ENCODE results near the gene ROPN1B.
"Not testable (repeated sequence)": the region's sequence is repeated elsewhere in the genome, so short reads cannot be mapped to it uniquely, and the experiment has no call there.

The ROPN1B gene

DNA sequence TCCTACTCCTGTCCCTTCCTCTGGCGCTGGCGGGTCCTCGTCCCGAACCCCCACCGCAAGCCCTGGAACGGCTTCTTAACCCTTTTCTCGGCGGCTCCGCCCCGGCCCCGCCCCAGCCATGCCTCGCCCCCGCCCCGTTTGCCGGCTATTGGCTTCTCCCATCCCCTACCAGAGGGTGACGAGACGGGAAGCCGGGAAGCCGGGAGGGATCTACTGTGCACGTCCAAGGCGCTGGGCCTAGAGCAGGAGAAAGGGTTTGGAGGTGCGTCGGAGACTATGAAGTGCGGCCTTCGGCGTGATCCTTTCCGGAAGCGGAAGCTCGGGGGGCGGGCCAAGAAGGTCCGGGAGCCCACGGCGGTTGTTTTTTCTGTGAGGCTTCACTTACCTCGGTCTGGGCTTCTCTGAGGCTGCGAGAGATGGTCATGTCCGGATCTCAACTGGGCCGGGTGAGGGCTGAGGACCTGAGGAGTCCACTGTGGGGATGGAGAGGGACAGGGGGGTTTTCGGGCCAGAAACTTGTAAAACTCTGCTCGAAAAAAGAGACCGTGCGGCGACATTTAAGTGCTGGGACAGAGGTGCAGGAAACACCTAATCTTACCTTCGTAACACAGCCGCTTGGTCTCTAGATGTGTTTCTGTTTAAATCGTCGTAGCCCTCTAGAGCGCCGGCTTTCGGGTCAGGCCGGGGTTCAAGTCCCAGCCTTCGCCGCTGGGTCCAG, 21.4 kb downstream of the ROPN1B start:
- no peak for TF ChIP-seq ZNF274 (IDR thresholded peaks at IDR 0.05; ENCODE audit: low read depth, low read length)
- H3K4me3 ChIP-seq (ENCODE audit: low read length) = peak overlapping the region; percentile 77

DNA sequence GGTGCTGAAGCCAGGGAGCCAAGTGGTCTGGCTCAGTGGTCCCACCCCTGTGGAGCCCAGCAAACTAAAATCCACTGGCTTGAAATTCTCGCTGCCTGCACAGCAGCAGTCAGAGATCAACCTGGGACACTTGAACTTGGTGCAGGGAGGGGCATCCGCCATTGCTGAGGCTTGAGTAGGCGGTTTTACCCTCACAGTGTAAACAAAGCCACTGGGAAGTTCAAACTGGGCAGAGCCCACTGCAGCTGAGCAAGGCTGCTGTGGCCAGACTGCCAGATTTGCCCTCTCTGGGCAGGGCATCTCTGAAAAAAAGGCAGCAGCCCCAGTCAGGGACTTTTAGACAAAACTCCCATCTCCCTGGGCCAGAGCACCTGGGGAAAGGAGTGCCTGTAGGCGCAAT, 27.8 kb downstream of the ROPN1B start:
- not testable (repeated sequence) for H3K4me3 ChIP-seq (ENCODE audit: low read length)

DNA sequence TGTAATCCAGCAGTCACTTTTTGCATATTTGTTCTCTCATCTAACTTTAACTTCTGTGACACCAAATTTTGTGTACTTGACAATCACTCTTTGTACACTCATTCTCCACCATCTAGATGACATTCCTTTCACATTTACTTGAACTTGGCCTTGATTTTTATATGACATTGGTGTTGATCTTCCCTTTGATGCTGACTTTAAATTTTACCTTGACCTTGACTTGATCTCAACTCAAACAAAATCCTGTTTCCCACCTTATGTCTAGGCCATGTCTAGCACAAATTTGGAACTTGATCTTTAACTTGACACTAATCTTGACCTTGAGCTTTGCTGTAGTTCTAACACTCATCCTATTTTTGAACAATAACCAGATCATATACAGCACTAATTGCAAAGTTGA, 33.2 kb downstream of the ROPN1B start:
- no peak overlapping the region for H3K4me3 ChIP-seq (ENCODE audit: low read length)
- no peak for TF ChIP-seq ZNF274 (IDR thresholded peaks at IDR 0.05; ENCODE audit: low read depth, low read length)

DNA sequence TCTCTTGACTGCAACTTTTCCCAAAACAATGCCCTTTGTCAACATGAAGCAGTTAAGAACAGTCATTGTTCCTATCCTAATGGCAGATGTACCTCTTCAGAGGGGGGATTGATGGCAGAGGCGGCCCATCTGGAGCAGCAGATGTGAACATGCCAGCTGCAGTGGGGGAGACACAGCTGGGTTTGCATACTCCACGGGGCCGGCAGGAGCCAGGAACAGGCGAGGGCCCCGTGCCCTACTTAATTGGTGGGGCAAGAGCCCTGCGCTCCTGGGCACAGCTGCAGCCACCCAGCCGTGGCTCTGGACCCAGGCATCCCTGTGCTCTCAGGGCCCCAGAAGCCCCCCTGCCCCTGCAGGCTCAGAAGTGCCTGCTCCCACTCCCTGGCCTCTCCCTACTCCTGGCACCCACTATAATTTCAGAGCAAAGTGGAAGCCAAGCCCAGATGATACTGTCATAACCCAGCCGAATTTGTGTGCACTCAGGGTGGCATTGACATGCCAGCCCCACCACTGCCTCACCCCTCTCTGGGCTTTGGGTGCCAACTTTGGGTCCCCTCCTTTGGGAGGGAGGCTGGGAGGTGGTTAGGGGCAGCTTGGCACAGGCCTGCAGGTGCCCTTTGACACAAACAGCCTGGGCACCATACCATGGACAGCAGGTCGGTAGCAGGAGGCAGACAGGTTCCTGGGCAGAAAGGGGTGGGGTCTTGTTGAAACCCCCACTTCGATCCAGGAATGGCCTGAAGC, 34.6 kb downstream of the ROPN1B start:
- TF ChIP-seq ZNF274 (IDR thresholded peaks at IDR 0.05; ENCODE audit: low read depth, low read length) = no peak
- H3K4me3 ChIP-seq (ENCODE audit: low read length) = no peak overlapping the region

DNA sequence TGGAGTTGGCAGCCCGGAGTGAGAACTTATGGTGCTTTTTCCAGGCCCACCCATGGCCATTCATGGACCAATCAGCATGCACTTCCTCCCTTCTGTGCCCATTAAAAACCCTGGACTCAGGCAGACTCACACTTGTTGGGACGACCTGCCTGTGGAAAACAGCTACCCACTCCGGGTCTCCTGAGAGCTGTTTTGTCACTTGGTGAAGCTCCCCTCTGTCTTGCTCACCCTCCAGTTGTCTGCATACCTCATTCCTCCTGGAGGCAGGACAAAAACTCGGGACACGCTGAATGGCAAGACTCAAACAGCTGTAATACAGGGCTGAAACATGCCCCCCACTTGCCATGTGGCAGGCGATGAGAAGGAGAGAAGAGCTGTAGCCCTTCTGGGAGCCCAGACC, 35.2 kb downstream of the ROPN1B start:
- TF ChIP-seq ZNF274 (IDR thresholded peaks at IDR 0.05; ENCODE audit: low read depth, low read length) = no peak
- no peak overlapping the region for H3K4me3 ChIP-seq (ENCODE audit: low read length)

DNA sequence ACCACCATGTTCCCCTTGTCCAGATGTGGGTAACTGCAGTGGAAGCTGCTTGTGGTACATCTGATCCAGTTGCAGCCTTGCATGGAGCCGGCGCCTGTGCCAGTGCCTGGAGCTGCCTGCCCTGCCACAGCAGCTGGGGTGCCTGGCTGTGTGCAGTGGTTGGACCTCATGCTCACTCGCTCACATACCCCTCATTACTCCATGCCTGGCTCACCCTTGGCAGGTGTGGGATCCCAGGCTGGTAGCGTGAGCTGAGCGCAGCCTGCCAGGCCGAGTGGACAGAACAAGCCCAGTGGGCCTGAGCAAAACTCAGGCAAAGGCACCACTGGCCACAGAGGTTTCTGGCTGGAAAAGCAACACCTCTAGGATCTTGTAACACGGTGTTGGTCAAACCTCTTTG, 35.7 kb downstream of the ROPN1B start:
- TF ChIP-seq ZNF274 (IDR thresholded peaks at IDR 0.05; ENCODE audit: low read depth, low read length) = no peak
- no peak overlapping the region for H3K4me3 ChIP-seq (ENCODE audit: low read length)

DNA sequence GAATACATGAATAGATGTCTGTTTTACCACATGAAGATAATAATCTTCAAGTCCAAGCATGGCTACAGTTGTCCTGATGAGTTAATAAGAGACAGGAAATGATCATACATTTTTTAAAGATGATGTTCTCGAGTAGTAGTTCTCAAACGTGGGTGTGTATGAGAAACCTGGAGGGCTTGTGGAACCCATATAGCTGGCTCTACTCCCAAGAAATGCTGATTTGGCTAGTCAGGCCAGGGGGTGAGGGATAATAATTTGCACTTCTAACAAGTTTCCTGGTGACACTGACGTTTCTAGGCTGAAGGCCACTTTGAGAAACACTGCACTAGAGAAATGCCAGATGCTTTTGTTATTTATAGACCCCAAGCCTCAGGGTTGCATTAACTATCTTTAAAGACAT, 37.0 kb downstream of the ROPN1B start:
- TF ChIP-seq ZNF274 (IDR thresholded peaks at IDR 0.05; ENCODE audit: low read depth, low read length) = no peak
- no peak overlapping the region for H3K4me3 ChIP-seq (ENCODE audit: low read length)

DNA sequence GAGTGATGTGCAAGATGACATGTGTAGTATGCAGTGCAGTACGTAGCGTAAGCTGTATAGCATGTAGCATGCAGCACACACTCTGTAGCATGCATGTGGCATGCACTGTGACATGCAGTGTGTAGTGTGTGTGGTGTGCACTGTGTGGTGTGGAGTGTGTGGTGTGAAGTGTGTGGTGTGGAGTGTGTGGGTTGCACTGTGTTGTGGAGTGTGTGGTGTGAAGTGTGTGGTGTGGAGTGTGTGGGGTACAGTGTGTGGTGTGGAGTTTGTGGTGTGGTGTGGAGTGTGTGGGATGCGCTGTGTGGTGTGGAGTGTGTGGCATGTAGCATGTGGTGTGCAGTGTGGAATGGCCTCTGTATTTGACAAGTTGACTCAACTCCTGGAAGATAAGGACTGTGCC, 39.2 kb downstream of the ROPN1B start:
- TF ChIP-seq ZNF274 (IDR thresholded peaks at IDR 0.05; ENCODE audit: low read depth, low read length) = no peak
- no peak overlapping the region for H3K4me3 ChIP-seq (ENCODE audit: low read length)

DNA sequence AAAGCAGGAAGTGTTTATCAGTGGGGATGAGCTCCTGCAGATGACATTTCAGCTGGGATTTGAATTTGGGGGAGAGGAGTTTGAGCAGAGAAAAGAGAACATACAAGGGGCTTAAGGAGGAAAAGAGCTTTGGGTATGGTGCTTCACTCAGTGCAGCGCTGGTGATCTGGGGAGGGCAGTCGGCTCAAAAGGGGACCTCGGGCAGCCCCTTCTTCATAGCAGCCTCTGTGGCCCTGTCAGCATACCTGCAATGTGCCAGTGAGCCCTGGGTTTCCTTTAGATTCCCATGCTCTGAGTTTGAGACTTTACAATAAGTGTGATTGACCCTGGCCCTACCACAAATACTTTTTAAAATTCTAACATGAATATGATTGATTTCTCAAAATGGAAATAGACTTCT, 40.2 kb downstream of the ROPN1B start:
- TF ChIP-seq ZNF274 (IDR thresholded peaks at IDR 0.05; ENCODE audit: low read depth, low read length) = no peak
- H3K4me3 ChIP-seq (ENCODE audit: low read length) = no peak overlapping the region

DNA sequence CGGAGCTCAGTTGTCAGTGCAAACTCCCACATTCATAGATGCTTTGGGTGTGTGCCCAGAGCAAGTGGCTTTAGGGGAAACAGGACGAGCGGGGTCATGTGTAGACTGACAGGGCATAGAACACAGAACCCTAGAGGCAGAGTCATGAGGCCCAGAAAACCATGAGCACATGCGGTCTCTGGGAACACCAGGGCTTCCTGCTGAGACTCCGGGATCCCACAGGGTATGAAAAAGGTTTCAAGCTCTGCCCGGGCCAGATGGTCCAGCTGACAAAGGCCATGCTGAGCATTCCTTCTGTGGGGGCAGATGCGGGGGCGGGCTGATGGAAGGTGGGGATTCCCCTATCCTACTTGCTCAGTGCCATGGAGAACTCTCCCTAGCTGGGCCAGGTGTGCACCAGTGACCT, 44.8 kb downstream of the ROPN1B start:
- TF ChIP-seq ZNF274 (IDR thresholded peaks at IDR 0.05; ENCODE audit: low read depth, low read length) = no peak
- no peak overlapping the region for H3K4me3 ChIP-seq (ENCODE audit: low read length)

DNA sequence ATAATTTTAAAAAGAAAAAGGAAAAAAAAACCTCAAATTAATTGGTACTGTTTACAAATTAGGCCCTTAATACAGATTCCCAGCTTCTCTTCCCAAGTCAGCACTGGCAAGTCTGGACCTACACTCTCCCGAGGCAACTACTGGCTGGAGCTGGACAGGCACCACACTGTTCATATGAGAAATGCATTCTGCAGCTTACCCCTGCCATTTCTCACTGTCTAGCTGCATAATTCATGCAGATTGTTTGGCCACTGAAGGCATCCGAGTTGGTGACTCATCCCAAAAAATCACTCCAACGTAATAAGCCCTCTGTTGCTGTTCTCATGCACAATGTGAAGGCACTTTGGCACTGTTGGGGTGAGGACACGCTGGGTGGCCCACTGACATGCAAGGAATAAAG, 45.3 kb downstream of the ROPN1B start:
- no peak for TF ChIP-seq ZNF274 (IDR thresholded peaks at IDR 0.05; ENCODE audit: low read depth, low read length)

DNA sequence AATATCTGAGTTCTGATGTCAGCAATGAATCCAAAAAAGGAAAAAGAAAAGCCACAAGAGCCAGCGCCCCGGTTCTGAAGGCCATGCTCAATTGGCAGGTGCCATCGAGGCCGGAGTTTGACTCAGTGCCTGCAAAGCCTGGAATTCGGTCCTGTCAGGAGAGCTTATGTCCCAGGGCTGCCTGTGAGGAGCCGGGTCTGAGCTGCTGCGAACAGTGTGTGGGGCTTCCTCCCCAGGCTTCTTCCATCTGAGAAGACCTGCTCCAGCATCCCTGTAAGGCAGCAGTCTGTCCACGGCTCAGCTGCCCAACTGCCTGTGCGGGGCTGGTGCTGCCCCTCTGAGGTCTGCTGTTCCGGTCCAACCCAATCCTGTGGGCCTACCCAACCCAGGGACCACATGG, 46.1 kb downstream of the ROPN1B start:
- no peak for TF ChIP-seq ZNF274 (IDR thresholded peaks at IDR 0.05; ENCODE audit: low read depth, low read length)
- no peak overlapping the region for H3K4me3 ChIP-seq (ENCODE audit: low read length)

More for the DNA sequence above, 45.3 kb downstream of the ROPN1B start:
- no peak overlapping the region for H3K4me3 ChIP-seq (ENCODE audit: low read length)

DNA sequence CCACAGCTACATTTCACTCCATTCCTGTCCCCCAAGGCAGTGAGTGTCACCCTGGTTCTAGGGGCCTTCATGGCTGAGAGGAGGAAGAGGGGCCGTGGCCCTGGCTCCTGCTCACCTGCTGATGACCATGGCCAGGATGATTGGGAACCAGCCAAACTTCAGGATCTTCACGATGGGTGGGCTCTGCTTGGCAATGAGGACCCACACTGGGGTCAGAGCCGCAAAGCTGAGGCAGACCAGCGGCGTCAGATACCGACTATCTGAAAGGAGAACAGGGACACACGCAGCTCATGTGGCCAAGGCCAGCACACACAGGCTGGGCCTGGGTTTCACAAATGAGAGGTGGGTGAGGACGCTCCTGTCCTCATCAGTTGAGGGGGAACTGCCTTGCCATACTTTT, 47.6 kb downstream of the ROPN1B start:
- TF ChIP-seq ZNF274 (IDR thresholded peaks at IDR 0.05; ENCODE audit: low read depth, low read length) = no peak
- no peak overlapping the region for H3K4me3 ChIP-seq (ENCODE audit: low read length)

DNA sequence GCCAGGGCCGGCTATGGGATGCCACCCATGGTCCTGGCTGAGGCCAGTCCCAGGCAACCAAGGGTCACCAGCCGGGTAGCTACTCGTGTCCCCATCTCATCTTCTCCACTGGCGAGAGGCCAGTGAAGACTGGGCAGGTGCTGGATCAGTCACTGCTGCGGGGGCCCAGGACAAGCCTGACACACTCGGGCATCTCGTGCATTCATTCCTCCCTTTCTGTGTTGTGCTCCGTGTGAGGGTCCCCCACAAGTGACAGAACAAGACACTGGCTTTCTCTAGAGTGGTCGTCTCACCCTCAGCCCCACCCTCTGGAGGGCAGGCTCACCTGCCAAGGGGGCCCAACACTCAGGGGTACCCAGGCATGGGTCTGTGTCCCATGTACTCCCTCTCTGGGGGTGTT, 48.4 kb downstream of the ROPN1B start:
- no peak overlapping the region for H3K4me3 ChIP-seq (ENCODE audit: low read length)
- TF ChIP-seq ZNF274 (IDR thresholded peaks at IDR 0.05; ENCODE audit: low read depth, low read length) = no peak

DNA sequence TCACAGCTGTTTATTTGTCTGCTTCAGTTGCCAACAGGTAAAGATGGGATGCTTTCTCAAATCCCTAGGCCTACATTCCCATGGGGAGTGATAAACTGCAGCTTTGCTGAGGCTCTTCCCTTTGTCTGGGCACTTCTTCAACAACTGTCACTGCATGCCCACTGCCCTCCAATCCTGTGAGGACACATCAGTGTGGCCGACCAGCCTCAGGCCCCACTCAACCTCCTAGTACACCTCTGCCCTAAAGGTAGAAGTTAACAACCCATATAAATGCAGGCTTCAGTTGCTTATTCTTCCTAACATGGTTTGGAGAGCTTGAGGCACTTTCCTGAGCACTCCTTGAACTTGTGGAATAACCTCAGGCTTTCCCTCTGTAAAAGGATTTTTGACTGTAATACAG, 49.6 kb downstream of the ROPN1B start:
- TF ChIP-seq ZNF274 (IDR thresholded peaks at IDR 0.05; ENCODE audit: low read depth, low read length) = no peak
- H3K4me3 ChIP-seq (ENCODE audit: low read length) = no peak overlapping the region

Data from GM08714 (cell line).